Smooth muscle cell (in vitro differentiated cells): Measurements from ENCODE around the gene LDLRAD1. TPM values are rescaled to one million over a fixed set of nuclear protein-coding genes. Genes with fewer than 3 reads are reported as not detected.
"Not testable (repeated sequence)": the region's sequence is repeated elsewhere in the genome, so short reads cannot be mapped to it uniquely, and the experiment has no call there.

Source experiments
- DNase-seq: peaks from one replicate; lab custom pipeline; 2025; ENCODE audit not compliant: unreplicated experiment; lab: John Stamatoyannopoulos, UW
- H2AFZ ChIP-seq: fragments of 200-600 bp; sonication (generic); 2 replicates; pipeline ENCODE4 v1.6.0; 2016; ENCODE audit warnings: antibody characterized with exemption, low read depth, mild to moderate bottlenecking
- H3F3A ChIP-seq: fragments of 200-600 bp; sonication (generic); 2 replicates; pipeline ENCODE4 v1.6.0; 2017; ENCODE audit warnings: antibody characterized with exemption, low read depth
- H3K27ac ChIP-seq: fragments of 200-600 bp; sonication (generic); 2 replicates; pipeline ENCODE4 v1.5.1; 2016; ENCODE audit warnings: low read depth, mild to moderate bottlenecking
- H3K27me3 ChIP-seq: fragments of 200-600 bp; sonication (generic); 2 replicates; pipeline ENCODE4 v1.6.1; 2016; ENCODE audit warnings: low read depth, mild to moderate bottlenecking
- H3K36me3 ChIP-seq: fragments of 200-600 bp; sonication (generic); 2 replicates; pipeline ENCODE4 v1.5.1; 2016; ENCODE audit warnings: low read depth
- H3K4me1 ChIP-seq: fragments of 200-600 bp; sonication (generic); 2 replicates; pipeline ENCODE4 v1.5.1; 2016; ENCODE audit warnings: low read depth
- H3K4me2 ChIP-seq: fragments of 200-600 bp; sonication (generic); 2 replicates; pipeline ENCODE4 v1.6.0; 2016; ENCODE audit warnings: mild to moderate bottlenecking
- H3K4me3 ChIP-seq: fragments of 200-600 bp; sonication (generic); 2 replicates; pipeline ENCODE4 v1.5.1; 2016; ENCODE audit warnings: mild to moderate bottlenecking
- H3K79me2 ChIP-seq: fragments of 200-600 bp; sonication (generic); 2 replicates; pipeline ENCODE4 v1.6.0; 2016; ENCODE audit warnings: low read depth, mild to moderate bottlenecking
- H3K9ac ChIP-seq: fragments of 200-600 bp; sonication (generic); 2 replicates; pipeline ENCODE4 v1.6.0; 2016; ENCODE audit warnings: low read depth
- H3K9me3 ChIP-seq: fragments of 200-600 bp; sonication (generic); replicated peaks from 2 replicates; pipeline ENCODE4 v1.5.1; 2016; ENCODE audit warnings: low read depth
- H4K20me1 ChIP-seq: fragments of 200-600 bp; sonication (generic); 2 replicates; pipeline ENCODE4 v1.6.0; 2016; ENCODE audit warnings: low read depth
- WGBS: methylation state at CpG from one replicate; pipeline ENCODE4 v1.1.7; 2016; ENCODE audit warnings: low lambda C conversion rate; 5-methylcytosine and 5-hydroxymethylcytosine counted together
- polyA plus RNA-seq: library from polyadenylated mRNA; unstranded; fragments of >200 nt; fragmentation: Nextera tagmentation; extraction: Ambion mirVana; gene quantifications from 2 replicates; pipeline ENCODE4 v1.2.1, GENCODE V29; 2016
- total RNA-seq: library from RNA; depleted of rRNA; stranded (reverse); fragments of >200 nt; gene quantifications from 2 replicates; pipeline ENCODE4 v1.2.3, GENCODE V29; 2014
- TF ChIP-seq, protein P1 (sequence below): fragments of 200-600 bp; sonication (generic); IDR thresholded peaks from 2 replicates; pipeline ENCODE4 v1.5.1; 2017; ENCODE audit warnings: borderline replicate concordance, mild to moderate bottlenecking, antibody characterized with exemption; ENCODE audit not compliant: insufficient read depth, poor library complexity, severe bottlenecking

Gene LDLRAD1
- total and polyA plus RNA-seq, 2 experiments from 2014 or later = not detected

DNA sequence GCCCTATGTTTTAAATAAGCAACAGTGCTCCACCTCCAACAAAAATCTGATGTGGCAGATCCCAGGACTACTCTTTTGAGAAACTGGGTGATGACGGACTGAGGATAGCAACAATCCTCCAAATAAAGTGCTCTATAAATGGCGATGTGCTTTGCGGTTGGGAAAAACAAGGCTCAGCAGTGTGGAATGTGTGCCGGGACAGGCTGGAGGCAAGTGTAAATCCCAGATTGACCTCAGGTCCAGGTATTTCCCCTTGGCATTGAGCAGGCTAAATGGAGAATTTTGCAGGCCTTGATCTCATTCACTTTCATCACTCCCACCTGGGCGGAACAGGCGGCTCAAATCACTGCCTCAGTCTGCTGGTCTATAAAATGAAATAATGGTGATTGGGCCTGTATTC, 36.8 kb downstream of the LDLRAD1 start:
- 65% methylated on average over 6 of the region's 6 CpGs for WGBS
- H3K4me2 ChIP-seq = no peak overlapping the region
- no peaks in the 10 kb centered on the region for H3K36me3 ChIP-seq
- H2AFZ ChIP-seq = no peak overlapping the region
- H3K79me2 ChIP-seq = no peaks in the 10 kb centered on the region
- H4K20me1 ChIP-seq = no peaks in the 10 kb centered on the region
- no peaks in the 10 kb centered on the region for H3F3A ChIP-seq
- TF ChIP-seq, protein P1, sequence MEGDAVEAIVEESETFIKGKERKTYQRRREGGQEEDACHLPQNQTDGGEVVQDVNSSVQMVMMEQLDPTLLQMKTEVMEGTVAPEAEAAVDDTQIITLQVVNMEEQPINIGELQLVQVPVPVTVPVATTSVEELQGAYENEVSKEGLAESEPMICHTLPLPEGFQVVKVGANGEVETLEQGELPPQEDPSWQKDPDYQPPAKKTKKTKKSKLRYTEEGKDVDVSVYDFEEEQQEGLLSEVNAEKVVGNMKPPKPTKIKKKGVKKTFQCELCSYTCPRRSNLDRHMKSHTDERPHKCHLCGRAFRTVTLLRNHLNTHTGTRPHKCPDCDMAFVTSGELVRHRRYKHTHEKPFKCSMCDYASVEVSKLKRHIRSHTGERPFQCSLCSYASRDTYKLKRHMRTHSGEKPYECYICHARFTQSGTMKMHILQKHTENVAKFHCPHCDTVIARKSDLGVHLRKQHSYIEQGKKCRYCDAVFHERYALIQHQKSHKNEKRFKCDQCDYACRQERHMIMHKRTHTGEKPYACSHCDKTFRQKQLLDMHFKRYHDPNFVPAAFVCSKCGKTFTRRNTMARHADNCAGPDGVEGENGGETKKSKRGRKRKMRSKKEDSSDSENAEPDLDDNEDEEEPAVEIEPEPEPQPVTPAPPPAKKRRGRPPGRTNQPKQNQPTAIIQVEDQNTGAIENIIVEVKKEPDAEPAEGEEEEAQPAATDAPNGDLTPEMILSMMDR = no peak
- no peak overlapping the region for H3K4me3 ChIP-seq
- peaks cover 14% of the 10 kb centered on the region for H3K4me1 ChIP-seq
- H3K9ac ChIP-seq = no peak overlapping the region
- H3K9me3 ChIP-seq = no peaks in the 10 kb centered on the region
- no peak overlapping the region for H3K27ac ChIP-seq
- H3K27me3 ChIP-seq = no peaks in the 10 kb centered on the region
- DNase-seq = no peak

DNA sequence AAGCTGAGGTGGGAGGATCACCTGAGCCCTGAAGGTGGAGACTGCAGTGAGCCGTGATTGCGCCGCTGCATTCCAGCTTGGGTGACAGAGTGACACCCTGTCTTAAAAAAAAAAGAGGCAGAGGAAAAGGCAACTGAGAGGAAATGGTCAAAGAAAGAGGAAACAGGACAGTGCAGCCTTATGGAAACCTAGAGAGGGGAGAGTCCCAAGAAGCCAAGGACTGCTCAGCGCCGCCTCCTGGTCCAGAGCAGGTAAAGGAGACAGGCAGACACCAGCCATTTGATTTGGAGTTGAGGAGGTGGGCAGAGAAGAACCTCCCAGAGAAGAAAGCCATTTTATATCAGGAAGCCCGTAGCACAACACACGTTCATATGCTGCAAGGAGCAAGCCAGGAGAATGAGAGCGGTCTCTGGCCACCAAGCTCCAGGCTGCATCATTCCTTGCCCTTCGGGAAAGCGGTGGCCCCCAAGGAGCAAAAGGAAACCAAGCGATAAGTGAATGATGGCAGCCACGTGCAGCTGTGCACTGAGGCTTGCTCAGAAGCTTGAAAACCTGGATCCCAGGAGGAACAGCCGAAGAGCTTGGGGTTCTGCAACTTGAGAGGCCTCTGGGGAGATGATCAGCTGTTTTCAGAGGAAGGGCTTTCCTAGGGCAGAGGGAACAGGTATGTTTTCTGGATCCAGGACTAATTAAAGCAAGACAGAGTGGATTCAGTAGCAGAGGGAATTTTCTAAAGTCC, 38.1 kb downstream of the LDLRAD1 start:
- no peak for DNase-seq
- no peaks in the 10 kb centered on the region for H3K9me3 ChIP-seq
- no peak overlapping the region for H3K4me3 ChIP-seq
- 88% methylated on average over 13 of the region's 13 CpGs for WGBS
- no peak overlapping the region for H3K27ac ChIP-seq
- H3K27me3 ChIP-seq = no peaks in the 10 kb centered on the region
- no peak overlapping the region for H3K4me2 ChIP-seq
- no peaks in the 10 kb centered on the region for H3K79me2 ChIP-seq
- H3F3A ChIP-seq = no peaks in the 10 kb centered on the region
- H4K20me1 ChIP-seq = no peaks in the 10 kb centered on the region
- no peaks in the 10 kb centered on the region for H3K36me3 ChIP-seq
- TF ChIP-seq, protein P1 = no peak
- peaks cover 14% of the 10 kb centered on the region for H3K4me1 ChIP-seq
- no peak overlapping the region for H3K9ac ChIP-seq
- H2AFZ ChIP-seq = no peak overlapping the region

DNA sequence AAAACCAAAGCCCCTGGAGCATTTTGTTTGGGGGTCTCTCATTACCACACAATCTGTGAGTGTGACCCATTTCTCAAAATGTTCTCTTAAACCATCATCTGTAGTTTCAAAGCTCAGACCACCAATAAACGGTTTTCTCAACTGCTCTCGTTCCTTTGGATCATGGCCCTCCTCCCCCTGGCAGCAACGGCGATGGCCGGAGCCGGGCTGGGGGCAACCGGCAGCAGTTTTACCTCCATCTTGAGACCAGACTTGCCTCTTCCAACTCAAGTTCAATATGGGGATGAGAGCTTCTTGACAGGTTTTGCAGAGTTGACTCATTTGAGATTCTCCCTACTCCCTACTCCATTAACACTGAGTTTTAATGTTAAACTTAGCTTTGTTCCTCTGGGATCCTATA, 42.1 kb downstream of the LDLRAD1 start:
- Histone ChIP-seq H3F3A (no peaks in the 10 kb centered on the region), H3K79me2 (no peaks in the 10 kb centered on the region), H3K4me2 (no peak overlapping the region), H3K27ac (no peak overlapping the region), H2AFZ (no peak overlapping the region), H4K20me1 (no peaks in the 10 kb centered on the region), H3K4me3 (no peak overlapping the region), H3K36me3 (peaks cover 5% of the 10 kb centered on the region), H3K9me3 (no peaks in the 10 kb centered on the region), H3K27me3 (no peaks in the 10 kb centered on the region), H3K9ac (no peak overlapping the region), H3K4me1 (no peaks in the 10 kb centered on the region)
- TF ChIP-seq, protein P1 = no peak
- DNase-seq = no peak
- WGBS = 99% methylated on average over 7 of the region's 7 CpGs

DNA sequence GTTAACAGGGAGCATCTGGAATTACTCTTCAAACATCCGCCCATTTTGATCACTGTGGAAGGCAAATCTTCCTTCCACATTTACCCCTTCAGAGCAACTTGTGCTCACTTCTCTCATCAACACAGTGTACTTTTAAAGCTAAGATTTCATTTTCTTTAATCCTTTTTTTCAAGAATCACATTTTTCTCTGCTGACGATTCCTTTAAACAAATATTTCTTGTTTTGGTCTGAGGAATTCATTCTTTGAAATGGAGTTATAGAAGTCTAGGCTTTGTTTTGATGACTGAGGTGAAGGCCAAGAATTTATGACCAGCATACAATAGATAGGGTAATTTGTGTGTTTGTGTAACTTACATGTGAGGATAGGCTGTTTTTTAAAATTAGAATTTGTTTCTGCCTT, 46.3 kb downstream of the LDLRAD1 start:
- no peaks in the 10 kb centered on the region for H3K4me1 ChIP-seq
- peaks cover 6% of the 10 kb centered on the region for H4K20me1 ChIP-seq
- TF ChIP-seq, protein P1 = no peak
- no peak for DNase-seq
- H3K27ac ChIP-seq = no peak overlapping the region
- no peak overlapping the region for H3K4me2 ChIP-seq
- no peak overlapping the region for H3K4me3 ChIP-seq
- H3K9ac ChIP-seq = no peak overlapping the region
- no peaks in the 10 kb centered on the region for H3K9me3 ChIP-seq
- H3F3A ChIP-seq = no peaks in the 10 kb centered on the region
- no peak overlapping the region for H2AFZ ChIP-seq
- peaks cover 19% of the 10 kb centered on the region for H3K36me3 ChIP-seq
- H3K27me3 ChIP-seq = no peaks in the 10 kb centered on the region
- 92% methylated on average over 2 of the region's 2 CpGs for WGBS
- H3K79me2 ChIP-seq = no peaks in the 10 kb centered on the region

DNA sequence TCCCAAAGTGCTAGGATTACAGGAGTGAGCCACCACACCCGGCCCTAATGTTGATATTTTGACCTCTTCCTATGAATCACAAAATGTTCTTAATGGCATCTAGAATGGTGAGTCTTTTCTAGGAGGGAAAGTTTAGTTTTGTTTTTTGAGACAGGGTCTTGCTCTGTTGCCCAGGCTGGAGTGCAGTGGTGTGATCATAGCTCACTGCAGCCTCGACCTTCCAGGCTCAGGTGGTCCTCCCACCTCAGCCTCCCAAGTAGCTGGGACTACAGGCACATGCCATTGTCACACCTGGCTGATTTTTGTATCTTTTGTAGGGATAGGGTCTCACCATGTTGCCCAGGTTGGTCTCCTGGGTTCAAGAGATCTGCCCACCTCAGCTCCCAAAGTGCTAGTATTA, 48.7 kb downstream of the LDLRAD1 start:
- H3K4me1 ChIP-seq, H3K4me2 ChIP-seq, H3K79me2 ChIP-seq, H3F3A ChIP-seq, H3K9ac ChIP-seq, DNase-seq, H4K20me1 ChIP-seq, H3K27ac ChIP-seq, H3K9me3 ChIP-seq, H3K4me3 ChIP-seq, H2AFZ ChIP-seq, H3K27me3 ChIP-seq: not testable (repeated sequence)
- 97% methylated on average over 2 of the region's 2 CpGs for WGBS
- H3K36me3 ChIP-seq = peaks cover 29% of the 10 kb centered on the region
